SK-N-SH treated with all-trans-retinoic acid at 6 μM for 48 hours (cell line): Measurements from ENCODE around the gene WDR37.

ENCODE experiments used
- ATAC-seq: fragments of 200-7000 bp; cut with Tn5 transposase; 3 replicates; pipeline ENCODE4 v1.9.1; 2020; ENCODE audit warnings: mild to moderate bottlenecking, moderate library complexity
- ARNTL ChIP-seq: fragments of 450-650 bp; formaldehyde crosslinking; IDR thresholded peaks from 2 replicates; pipeline ENCODE4 v1.5.0; 2020; ENCODE audit warnings: low read depth, mild to moderate bottlenecking, moderate library complexity, borderline replicate concordance
- BACH2 ChIP-seq: fragments of 250-450 bp; sonication (Bioruptor Pico); IDR thresholded peaks from 2 replicates; pipeline ENCODE4 v1.9.0; 2021; ENCODE audit warnings: mild to moderate bottlenecking, borderline replicate concordance
- CSDC2 ChIP-seq: fragments of 250-450 bp; sonication (Bioruptor Pico); IDR thresholded peaks from 2 replicates; pipeline ENCODE4 v1.5.0; 2020; ENCODE audit warnings: mild to moderate bottlenecking, moderate library complexity
- ESRRG ChIP-seq: fragments of 250-450 bp; sonication (Bioruptor Pico); IDR thresholded peaks from 2 replicates; pipeline ENCODE4 v1.6.1; 2021; ENCODE audit warnings: mild to moderate bottlenecking
- GLIS3 ChIP-seq: fragments of 250-450 bp; sonication (Bioruptor Pico); IDR thresholded peaks from 2 replicates; pipeline ENCODE4 v1.5.0; 2020; ENCODE audit warnings: mild to moderate bottlenecking, moderate library complexity
- ISL1 ChIP-seq: fragments of 250-450 bp; sonication (Bioruptor Pico); IDR thresholded peaks from 2 replicates; pipeline ENCODE4 v2.1.2; 2022; ENCODE audit warnings: mild to moderate bottlenecking, moderate library complexity
- OSR1 ChIP-seq: fragments of 250-450 bp; sonication (Bioruptor Pico); IDR thresholded peaks from 2 replicates; pipeline ENCODE4 v1.8.0; 2022; ENCODE audit warnings: moderate library complexity, mild to moderate bottlenecking, inconsistent platforms
- RARB ChIP-seq: fragments of 250-450 bp; sonication (Bioruptor Pico); IDR thresholded peaks from 2 replicates; pipeline ENCODE4 v1.8.0; 2021; ENCODE audit warnings: mild to moderate bottlenecking, moderate library complexity
- SNAI2 ChIP-seq: fragments of 250-450 bp; sonication (Bioruptor Pico); IDR thresholded peaks from 2 replicates; pipeline ENCODE4 v1.5.0; 2020; ENCODE audit warnings: mild to moderate bottlenecking, moderate library complexity
- TCF4 ChIP-seq: fragments of 250-450 bp; sonication (Bioruptor Pico); IDR thresholded peaks from 2 replicates; pipeline ENCODE4 v1.8.0; 2021; ENCODE audit warnings: mild to moderate bottlenecking, moderate library complexity, borderline replicate concordance
- TOX ChIP-seq: fragments of 250-450 bp; sonication (Bioruptor Pico); IDR thresholded peaks from 2 replicates; pipeline ENCODE4 v1.8.0; 2021; ENCODE audit warnings: mild to moderate bottlenecking, moderate library complexity, borderline replicate concordance
- ZC3H10 ChIP-seq: fragments of 250-450 bp; sonication (Bioruptor Pico); IDR thresholded peaks from 2 replicates; pipeline ENCODE4 v1.5.1; 2021; ENCODE audit warnings: mild to moderate bottlenecking, moderate library complexity
- ZFP3 ChIP-seq: fragments of 250-450 bp; sonication (Bioruptor Pico); IDR thresholded peaks from 2 replicates; pipeline ENCODE4 v1.5.0; 2020; ENCODE audit warnings: mild to moderate bottlenecking, moderate library complexity
- ZFP30 ChIP-seq: fragments of 450-650 bp; formaldehyde crosslinking; IDR thresholded peaks from 2 replicates; pipeline ENCODE4 v1.5.0; 2022; ENCODE audit warnings: mild to moderate bottlenecking, moderate library complexity
- ZNF565 ChIP-seq: fragments of 450-650 bp; formaldehyde crosslinking; conservative IDR thresholded peaks from 2 replicates; pipeline ENCODE4 v1.5.0; 2020; ENCODE audit warnings: low read depth, mild to moderate bottlenecking, moderate library complexity
- ZNF70 ChIP-seq: fragments of 450-650 bp; formaldehyde crosslinking; IDR thresholded peaks from 2 replicates; pipeline ENCODE4 v1.5.0; 2020; ENCODE audit warnings: mild to moderate bottlenecking, moderate library complexity
- ZNF8 ChIP-seq: fragments of 450-650 bp; formaldehyde crosslinking; IDR thresholded peaks from 2 replicates; pipeline ENCODE4 v1.5.0; 2020; ENCODE audit warnings: mild to moderate bottlenecking, moderate library complexity
- TF ChIP-seq, protein P1 (sequence below): fragments of 250-450 bp; sonication (Bioruptor Pico); IDR thresholded peaks from 2 replicates; pipeline ENCODE4 v1.5.0; 2020; ENCODE audit warnings: mild to moderate bottlenecking, moderate library complexity
- TF ChIP-seq, protein P2 (sequence below): fragments of 250-450 bp; sonication (Bioruptor Pico); IDR thresholded peaks from 2 replicates; pipeline ENCODE4 v1.8.0; 2020; ENCODE audit warnings: mild to moderate bottlenecking, moderate library complexity, borderline replicate concordance
- TF ChIP-seq, protein P3 (sequence below): fragments of 250-450 bp; sonication (Bioruptor Pico); IDR thresholded peaks from 2 replicates; pipeline ENCODE4 v1.5.1; 2021; ENCODE audit warnings: mild to moderate bottlenecking, moderate library complexity
- TF ChIP-seq, protein P4 (sequence below): fragments of 250-450 bp; sonication (Bioruptor Pico); IDR thresholded peaks from 2 replicates; pipeline ENCODE4 v1.5.1; 2020; ENCODE audit warnings: low read depth, mild to moderate bottlenecking, moderate library complexity

Gene WDR37

DNA sequence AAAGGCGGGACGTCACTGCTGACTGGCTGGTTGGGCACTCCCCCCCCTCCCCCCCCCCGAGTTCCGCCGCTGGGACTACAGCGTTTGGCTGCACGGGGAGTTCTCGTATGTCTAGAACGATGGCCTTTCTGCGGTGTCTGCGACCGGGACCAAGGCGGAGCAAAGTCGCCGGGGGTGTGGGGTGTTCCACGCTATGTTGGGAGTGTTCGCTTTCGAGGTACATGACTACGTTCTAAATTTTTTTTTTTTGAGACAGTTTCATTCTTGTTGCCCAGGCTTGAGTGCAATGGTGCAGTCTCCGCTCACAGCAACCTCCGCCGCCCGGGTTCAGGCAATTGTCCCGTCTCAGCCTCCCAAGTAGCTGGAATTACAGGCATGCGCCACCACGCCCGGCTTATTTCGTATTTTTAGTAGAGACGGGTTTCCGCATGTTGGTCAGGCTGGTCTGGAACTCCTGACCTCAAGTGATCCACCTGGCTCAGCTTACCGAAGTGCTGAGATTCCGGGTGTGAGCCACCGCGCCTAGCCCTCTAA is 6.7 kb upstream of the WDR37 start:
- TF ChIP-seq, protein P1, sequence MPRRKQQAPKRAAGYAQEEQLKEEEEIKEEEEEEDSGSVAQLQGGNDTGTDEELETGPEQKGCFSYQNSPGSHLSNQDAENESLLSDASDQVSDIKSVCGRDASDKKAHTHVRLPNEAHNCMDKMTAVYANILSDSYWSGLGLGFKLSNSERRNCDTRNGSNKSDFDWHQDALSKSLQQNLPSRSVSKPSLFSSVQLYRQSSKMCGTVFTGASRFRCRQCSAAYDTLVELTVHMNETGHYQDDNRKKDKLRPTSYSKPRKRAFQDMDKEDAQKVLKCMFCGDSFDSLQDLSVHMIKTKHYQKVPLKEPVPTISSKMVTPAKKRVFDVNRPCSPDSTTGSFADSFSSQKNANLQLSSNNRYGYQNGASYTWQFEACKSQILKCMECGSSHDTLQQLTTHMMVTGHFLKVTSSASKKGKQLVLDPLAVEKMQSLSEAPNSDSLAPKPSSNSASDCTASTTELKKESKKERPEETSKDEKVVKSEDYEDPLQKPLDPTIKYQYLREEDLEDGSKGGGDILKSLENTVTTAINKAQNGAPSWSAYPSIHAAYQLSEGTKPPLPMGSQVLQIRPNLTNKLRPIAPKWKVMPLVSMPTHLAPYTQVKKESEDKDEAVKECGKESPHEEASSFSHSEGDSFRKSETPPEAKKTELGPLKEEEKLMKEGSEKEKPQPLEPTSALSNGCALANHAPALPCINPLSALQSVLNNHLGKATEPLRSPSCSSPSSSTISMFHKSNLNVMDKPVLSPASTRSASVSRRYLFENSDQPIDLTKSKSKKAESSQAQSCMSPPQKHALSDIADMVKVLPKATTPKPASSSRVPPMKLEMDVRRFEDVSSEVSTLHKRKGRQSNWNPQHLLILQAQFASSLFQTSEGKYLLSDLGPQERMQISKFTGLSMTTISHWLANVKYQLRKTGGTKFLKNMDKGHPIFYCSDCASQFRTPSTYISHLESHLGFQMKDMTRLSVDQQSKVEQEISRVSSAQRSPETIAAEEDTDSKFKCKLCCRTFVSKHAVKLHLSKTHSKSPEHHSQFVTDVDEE (CRISPR knock-in tag) = no peak
- no peak for TF ChIP-seq CSDC2 (CRISPR knock-in tag)
- no peak for TF ChIP-seq BACH2 (CRISPR knock-in tag)
- no peak for TF ChIP-seq ISL1 (CRISPR knock-in tag)
- TF ChIP-seq, protein P2, sequence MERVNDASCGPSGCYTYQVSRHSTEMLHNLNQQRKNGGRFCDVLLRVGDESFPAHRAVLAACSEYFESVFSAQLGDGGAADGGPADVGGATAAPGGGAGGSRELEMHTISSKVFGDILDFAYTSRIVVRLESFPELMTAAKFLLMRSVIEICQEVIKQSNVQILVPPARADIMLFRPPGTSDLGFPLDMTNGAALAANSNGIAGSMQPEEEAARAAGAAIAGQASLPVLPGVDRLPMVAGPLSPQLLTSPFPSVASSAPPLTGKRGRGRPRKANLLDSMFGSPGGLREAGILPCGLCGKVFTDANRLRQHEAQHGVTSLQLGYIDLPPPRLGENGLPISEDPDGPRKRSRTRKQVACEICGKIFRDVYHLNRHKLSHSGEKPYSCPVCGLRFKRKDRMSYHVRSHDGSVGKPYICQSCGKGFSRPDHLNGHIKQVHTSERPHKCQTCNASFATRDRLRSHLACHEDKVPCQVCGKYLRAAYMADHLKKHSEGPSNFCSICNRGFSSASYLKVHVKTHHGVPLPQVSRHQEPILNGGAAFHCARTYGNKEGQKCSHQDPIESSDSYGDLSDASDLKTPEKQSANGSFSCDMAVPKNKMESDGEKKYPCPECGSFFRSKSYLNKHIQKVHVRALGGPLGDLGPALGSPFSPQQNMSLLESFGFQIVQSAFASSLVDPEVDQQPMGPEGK (CRISPR knock-in tag) = no peak
- no peak for TF ChIP-seq ZNF565
- TF ChIP-seq ZNF8 (CRISPR knock-in tag) = no peak
- TF ChIP-seq ZC3H10 (CRISPR knock-in tag) = no peak
- TF ChIP-seq ARNTL = no peak
- no peak for TF ChIP-seq ZFP3 (CRISPR knock-in tag)
- TF ChIP-seq SNAI2 (CRISPR knock-in tag) = no peak
- TF ChIP-seq, protein P3, sequence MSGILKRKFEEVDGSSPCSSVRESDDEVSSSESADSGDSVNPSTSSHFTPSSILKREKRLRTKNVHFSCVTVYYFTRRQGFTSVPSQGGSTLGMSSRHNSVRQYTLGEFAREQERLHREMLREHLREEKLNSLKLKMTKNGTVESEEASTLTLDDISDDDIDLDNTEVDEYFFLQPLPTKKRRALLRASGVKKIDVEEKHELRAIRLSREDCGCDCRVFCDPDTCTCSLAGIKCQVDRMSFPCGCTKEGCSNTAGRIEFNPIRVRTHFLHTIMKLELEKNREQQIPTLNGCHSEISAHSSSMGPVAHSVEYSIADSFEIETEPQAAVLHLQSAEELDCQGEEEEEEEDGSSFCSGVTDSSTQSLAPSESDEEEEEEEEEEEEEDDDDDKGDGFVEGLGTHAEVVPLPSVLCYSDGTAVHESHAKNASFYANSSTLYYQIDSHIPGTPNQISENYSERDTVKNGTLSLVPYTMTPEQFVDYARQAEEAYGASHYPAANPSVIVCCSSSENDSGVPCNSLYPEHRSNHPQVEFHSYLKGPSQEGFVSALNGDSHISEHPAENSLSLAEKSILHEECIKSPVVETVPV = no peak
- peak; percentile 5 for ATAC-seq

DNA sequence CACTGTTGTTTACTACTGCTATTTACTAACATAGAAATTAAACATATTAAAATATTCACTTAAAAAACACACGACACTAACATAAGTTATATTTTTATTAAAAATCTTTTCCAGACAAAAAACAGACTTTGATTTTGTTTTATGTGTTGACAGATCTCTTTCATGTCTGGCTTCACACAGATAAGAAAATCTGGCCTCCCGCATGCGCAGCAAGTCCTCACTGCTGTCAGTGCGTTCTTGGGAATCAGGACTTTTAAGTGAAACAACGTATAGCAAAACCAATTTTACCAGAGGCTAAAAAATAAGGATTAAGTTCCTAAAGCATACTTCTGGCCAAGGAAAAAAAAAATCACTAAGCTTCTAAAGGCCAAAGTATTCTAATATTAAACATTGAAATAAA is 6.0 kb upstream of the WDR37 start:
- no peak for TF ChIP-seq ZFP30 (CRISPR knock-in tag)
- no peak for TF ChIP-seq RARB
- TF ChIP-seq, protein P3 = no peak
- TF ChIP-seq ESRRG (CRISPR knock-in tag) = no peak
- TF ChIP-seq TOX (CRISPR knock-in tag) = no peak
- no peak for TF ChIP-seq ZNF70
- no peak for TF ChIP-seq ZNF8 (CRISPR knock-in tag)
- TF ChIP-seq BACH2 (CRISPR knock-in tag) = no peak
- ATAC-seq = no peak

DNA sequence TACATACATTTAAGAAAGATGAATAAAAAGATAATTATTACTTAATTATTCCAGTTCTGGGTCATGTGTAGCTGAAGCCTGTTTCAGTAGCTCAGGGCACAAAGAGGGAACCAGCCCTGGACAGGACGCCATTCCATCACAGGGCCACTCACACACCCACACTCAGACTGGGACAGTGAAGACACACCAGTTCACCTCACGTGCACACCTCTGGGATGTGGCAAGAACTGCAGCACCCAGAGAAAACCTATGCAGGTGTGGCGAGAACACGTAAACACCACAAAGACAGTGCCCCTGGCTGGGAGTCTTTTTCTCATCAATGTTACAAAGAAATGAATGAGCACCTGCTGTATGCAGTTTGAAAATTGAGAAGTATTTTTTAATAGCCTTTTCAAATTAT is 5.6 kb upstream of the WDR37 start:
- no peak for ATAC-seq
- no peak for TF ChIP-seq ZNF8 (CRISPR knock-in tag)
- TF ChIP-seq OSR1 = no peak
- TF ChIP-seq ESRRG (CRISPR knock-in tag) = no peak
- TF ChIP-seq, protein P2 (CRISPR knock-in tag) = no peak
- no peak for TF ChIP-seq SNAI2 (CRISPR knock-in tag)
- no peak for TF ChIP-seq ISL1 (CRISPR knock-in tag)
- TF ChIP-seq TCF4 = no peak
- TF ChIP-seq CSDC2 (CRISPR knock-in tag) = no peak

DNA sequence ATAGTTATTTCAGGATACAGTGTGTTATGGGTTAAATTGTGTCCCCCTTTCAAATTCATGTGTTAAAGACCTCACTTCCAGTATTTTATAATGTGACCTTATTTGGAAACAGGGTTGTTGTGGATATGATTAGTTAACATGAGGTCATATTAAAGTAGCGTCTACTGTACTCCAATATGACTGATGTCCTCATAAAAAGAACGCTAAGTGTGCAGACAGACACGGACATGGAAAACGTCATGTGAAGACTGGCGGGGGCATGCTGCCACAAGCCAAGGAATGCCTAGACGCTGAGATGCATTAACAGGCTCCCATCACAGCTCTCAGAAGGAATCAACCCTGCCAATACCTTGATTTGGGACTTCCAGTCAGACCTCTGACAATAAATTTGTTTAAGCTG is 1.5 kb upstream of the WDR37 start:
- no peak for TF ChIP-seq ZC3H10 (CRISPR knock-in tag)
- TF ChIP-seq, protein P4, sequence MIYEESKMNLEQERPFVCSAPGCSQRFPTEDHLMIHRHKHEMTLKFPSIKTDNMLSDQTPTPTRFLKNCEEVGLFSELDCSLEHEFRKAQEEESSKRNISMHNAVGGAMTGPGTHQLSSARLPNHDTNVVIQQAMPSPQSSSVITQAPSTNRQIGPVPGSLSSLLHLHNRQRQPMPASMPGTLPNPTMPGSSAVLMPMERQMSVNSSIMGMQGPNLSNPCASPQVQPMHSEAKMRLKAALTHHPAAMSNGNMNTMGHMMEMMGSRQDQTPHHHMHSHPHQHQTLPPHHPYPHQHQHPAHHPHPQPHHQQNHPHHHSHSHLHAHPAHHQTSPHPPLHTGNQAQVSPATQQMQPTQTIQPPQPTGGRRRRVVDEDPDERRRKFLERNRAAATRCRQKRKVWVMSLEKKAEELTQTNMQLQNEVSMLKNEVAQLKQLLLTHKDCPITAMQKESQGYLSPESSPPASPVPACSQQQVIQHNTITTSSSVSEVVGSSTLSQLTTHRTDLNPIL (CRISPR knock-in tag) = no peak
- no peak for TF ChIP-seq TOX (CRISPR knock-in tag)
- TF ChIP-seq GLIS3 = no peak
- 0 out of 2 replicates have a peak, but pooled peaks have one; percentile 19 for TF ChIP-seq ISL1 (CRISPR knock-in tag)
- TF ChIP-seq ESRRG (CRISPR knock-in tag) = no peak
- no peak for TF ChIP-seq RARB
- no peak for ATAC-seq
